ENCODE measurements around the gene CTSD.

CTSD gene

DNA sequence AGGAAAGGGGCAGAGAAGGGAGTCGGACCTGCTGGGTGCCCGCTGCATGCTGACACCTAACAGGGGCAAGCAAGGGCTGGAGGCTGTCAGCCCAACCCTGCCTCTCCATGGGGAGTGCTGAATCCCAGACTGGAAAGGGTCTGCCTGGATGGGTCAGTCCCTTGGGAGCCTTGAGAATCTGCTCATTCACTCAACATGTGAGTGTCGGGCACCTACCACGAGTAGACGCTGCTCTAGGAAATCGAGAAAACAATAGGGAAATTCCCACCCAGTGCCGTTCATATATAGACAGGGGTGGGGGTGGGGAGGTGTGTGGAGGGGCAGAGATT is 4.4 kb upstream of the CTSD start:
- DNase-seq: no peak

DNA sequence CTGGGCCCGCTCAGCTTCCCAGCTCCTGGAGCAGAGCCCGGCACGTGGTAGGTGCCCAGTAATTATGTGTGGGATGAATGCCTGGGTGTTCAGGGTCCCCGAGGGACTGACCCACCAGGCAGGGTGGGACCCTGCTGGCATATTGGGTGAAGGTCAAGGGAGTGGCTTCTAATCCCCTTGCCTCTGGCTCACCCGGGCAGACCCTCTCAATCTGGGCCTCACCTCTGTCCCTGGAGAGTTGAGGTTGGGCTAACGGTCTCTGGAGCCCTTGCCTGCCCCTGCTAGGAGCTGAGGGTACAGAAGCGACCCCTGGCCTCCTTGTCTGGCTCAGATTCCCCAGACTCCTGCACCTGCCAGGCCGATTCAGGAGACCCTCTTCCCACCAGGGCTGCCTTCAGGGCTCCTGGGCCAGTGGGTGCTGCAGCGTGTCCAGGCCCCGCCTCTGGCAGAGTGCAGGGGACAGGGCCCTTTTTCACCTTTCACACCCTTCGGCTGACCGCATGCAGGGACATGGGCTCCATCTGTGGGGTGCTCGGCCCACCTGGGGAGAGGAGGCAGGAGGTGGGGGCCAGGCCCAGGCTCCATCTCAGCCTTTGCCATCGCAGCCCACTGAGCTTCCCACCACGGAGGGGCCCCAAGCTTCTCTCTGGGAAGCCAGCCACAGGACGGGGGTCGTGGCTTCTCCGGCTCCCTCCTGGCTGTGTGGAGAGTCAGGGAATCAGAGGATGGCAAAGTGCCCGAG is 3.8 kb upstream of the CTSD start:
- DNase-seq: no peak

DNA sequence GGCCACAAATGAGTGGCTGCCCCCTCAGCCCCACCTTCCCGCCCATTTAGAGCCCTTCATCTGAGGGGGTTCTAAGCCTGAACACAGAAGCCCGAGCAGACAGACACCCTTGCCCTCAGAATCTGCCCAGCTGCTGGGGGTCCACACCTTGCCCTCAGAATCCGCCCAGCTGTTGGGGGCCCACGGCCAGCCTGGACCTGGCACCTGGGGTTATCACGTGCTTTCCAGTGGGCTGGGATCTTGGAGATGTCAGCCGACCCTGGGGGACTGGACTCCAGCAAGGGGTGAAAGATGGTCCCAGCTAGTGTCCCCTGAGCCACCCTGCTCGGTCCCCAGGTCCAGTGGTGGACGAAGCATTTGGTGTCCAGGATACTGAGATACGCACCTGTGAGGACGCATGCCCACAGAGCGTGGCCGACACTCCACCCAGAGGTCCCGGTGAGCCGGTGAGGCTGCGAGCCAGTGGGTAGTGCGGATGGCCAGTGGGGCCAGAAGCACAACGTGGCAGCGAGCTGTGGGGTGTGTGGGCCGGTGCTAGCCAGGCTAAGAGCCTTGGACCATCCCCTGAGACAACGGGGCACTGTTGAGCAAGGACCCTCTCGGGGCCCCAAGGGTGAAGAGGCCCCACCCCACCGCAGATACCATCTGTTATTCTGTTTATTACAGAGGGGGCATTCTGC is 3.1 kb upstream of the CTSD start:
- DNase-seq: no peak

DNA sequence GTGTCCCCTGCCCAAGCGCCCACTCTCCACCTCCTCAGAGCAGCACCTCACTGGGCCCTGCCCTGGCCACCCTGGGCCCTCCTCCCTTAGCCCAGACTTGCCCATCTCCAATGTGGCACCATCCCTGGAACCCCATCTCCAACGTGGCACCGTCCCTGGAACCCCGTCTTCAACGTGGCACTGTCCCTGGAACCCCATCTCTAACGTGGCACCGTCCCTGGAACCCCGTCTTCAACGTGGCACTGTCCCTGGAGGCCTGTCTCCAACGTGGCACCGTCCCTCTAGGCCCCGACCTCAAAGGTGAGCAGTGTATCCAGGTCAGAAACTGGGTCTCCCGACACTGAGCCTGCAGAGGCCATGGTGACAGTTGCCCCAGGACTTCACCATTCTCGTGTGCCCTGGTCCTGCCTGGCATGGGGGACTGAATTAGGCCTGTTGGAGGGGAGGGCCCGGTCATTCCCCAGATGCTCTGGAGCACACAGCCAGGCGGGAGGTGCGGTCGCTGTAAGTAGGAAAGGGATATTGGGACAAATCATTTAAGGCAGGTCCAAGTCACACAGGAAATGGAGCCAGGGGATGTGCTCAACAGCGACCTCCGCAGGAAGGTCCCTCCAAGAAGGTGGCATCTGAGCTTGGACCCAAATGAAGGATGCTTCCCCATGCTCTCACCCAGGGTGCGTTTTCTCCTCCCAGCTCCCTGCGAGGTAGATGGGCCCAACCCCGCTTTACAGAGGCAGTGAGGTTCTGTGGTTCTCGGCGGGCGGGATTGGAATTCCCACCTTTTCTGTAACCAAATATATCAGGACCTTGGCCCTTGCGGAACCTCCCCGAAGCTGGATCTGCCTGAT is 2.4 kb upstream of the CTSD start:
- DNase-seq: no peak

DNA sequence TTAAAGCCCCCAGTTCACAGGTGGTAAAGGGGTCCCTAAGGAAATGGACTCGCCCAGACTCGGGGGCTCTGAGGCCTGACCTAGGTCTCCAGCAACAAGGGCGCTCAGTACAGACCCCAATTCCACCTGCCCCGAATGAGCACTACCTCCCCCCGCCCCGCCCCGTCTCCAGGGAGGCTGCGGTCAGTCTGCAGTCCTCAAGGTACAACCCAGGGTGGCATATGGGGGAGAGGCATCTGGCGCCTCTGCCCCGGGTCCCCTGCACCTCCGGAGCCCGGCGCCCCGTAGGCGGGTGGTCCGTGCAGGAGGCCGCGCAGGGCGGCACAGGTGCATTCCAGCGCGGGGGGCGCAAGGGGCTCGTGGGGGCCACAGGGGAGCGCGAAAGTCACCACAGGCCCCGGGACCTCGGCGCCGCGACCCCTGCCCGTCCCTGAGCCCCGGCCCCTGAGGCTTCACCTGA is 361 bp downstream of the CTSD start:
- DNase-seq: no peak

DNA sequence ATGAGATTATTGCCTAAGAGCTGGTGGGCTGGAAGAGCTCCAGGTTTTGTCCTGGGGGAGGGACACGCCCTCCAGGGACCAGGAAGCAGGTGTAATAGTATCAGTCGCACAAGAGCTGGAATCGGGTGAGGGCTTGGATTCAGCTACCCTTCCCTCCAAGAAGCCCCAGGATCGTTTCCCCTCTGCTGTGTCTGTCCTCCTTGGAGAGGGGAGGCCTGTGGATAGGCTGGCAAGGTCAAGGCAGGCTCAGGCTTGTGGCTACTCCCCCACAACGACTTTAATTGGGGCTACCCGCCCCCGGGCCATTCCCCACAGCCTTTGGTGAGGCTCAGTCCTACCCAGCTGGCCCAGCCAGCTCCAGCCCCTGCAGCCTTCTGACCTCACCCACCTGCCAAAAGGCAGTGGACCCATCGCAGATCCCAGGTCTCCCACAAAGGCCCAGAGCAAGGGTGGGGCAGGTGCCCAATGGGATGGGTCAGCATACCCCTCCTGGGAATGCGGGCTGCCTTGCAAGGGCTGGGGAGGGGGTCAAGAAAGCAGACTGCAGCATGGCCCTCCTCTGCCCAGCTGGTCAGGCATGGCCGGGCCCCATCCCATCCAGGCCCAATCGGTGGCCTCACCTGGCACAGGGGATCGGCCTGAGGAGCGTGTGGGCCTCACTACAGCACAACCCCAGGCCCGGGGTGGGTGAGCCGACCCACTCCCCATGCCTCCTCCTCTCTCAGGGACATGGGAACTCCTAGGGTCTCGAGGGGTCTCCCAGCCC is 1.0 kb downstream of the CTSD start:
- DNase-seq: no peak

DNA sequence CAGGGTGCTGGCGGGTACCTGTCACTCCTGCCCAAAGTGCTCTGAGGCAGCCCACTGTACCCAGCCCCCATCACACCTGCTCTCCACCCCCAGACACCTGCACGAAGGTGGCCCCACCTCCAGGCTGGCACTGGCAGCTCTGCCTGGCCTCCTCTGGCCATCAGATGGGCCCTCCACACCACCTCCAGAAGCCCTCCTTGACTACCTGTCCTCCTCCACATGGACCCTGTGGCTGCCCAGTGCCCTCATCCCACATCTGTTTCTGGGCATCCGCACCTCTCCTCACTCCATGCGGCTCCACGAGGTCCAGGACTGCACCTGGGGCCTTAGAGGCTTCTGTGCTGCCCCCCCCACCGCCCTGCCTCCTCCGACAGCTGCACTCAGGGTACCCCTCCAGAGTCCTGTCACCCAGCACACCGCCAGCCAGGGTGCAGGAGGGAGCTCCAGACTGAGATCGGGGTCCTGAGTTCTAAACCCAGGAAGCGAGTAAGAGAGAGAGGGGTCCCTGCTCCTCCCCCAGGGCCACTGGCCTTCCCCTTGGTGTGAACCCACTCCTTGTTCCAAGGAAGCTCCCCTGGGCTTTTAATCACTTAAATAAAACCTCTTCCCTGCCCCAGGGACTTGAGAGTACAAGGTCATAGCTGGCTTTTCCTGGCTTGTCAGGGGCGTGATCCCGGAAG is 1.7 kb downstream of the CTSD start:
- no peak for DNase-seq

DNA sequence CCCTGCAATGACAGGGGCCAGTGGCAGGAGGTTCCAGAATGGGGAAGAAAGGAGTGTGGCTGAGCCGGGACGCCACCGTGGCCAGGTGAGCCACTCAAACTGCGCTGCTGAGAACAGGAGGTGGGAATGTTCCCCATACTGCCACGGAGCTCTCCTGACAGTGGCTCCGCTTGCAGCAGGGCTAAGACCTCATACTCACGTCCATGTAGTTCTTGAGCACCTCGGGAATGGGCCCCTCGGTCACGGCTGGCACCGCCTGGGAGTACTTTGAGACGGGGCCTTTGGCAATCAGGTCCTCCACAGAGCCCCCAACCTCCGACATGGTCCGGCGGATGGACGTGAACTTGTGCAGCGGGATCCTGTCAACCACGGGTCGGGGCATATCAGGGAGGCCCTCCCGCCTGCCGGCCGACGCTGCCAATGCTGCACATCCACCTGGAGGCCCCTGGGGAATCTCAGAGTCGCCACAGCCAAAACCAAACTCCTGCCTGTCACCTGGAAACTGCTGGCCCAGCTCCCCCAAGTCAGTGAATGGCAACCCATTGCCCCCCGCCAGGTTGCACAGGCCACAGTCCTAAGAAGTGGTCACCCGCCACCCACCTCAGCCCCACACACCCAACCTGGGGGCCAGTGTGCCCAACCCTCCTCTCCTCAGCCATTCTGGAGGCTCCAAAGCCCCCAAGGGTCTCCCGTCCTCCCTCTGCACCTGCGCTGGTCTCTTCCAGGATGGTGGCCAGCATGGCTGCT is 2.4 kb downstream of the CTSD start:
- no peak for DNase-seq

DNA sequence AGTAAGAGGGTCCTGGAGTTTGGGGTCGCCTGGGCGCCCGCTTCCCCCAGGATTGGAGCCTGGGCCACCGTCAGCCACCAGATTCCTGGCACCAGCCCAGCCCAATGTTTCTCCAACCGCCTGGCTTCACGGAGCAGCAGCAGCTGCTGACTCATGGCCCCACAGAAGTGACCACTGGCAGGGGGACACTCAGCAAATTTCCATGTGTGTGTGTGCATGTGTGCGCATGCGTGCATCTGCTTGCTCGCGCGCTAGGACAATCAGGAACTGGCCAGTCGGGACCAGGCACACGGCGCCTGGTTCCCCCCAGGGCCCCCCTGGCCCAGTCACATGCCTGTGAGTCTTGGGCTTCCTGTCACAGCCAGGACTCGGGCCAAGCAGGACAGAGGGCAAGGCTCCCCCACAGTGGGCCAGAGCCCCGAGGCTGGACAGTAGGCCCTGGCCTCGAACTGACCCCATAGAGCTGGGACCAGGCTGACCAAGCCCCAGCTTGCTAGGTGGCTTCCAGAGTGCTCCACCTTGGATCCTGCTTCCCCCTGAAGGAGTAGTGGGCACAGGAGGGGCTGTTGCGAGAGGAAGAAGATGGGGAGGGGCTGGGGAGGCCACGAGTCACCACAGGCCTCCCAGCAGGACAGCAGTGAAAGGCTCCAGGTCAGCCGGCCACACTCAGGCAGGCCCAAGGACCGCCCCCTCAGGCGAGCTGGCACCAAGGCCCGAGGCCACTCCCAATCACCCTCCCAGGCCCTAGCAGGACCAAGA is 3.2 kb downstream of the CTSD start:
- DNase-seq: no peak

DNA sequence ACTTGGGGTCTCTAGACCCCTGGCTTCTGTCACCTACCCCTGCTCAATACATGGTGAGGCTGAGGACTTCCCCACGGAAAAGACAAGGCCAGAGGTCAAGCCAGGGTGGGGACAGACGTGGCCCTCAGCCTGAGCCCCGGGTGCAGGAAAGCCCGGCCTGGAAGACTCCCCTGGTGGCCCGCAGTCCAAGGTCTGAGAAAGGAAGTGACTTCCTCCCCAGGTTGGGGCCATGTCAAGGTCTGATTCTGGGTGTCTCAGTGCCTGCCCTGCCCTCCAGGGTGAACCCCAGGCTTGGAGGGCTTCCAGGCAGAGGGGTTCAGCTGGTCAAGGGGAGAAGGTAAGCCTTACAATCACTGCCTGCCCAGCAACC is 3.9 kb downstream of the CTSD start:
- DNase-seq: no peak

DNA sequence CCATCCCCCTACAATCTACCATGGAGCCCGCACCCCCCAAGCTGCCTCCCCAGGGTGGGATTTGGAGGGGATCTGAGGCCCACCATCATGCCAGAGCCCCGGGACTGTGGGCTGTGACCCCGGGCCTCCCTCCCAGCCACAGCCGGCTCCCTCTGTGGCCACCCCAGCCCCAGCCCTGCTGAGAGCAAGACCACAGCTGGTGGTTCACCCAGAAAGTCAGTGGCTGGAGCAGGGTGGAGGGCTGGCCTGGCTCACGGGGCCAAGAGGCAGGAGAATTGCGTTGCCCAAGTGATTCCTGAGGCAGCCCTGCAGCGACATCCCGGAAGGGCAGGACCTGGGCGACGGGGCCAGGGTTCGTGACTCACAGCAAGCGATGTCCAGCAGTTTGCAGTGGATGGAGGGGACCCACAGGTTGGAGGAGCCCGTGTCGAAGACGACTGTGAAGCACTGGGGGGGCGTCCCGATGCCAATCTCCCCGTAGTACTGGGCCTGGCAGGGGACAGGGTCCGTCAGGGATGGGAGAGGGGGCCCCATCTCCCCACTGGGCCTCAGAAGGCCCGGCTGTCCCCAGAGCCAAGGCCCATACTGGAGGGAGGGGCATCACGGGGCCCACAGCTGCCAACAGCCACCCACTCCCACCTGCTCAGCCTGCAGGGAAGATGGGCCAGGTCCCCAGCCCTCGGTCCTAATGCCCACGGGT is 4.4 kb downstream of the CTSD start:
- no peak for DNase-seq

DNA sequence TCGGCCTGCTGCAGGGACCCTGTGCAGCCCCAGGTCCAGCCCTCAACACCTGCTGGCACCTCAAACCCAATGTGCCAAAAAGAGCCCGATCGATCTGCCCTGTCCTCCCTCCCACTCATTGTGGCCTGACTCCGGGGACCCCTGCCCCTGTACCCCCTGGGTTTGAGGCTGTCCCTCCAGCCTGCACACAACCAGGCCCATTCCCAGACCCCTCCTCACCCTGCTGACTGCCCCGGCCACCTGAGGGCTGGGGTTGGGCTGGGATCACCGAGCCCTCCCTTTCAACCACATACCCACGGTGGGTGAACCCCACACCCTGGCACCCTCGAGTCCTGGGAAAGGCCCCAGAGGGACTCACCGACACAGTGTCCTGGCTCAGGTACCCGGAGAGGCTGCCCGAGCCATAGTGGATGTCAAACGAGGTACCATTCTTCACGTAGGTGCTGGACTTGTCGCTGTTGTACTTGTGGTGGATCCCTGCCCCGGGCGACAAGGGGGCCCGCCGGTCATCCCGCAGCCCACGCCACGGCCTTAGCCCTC is 5.0 kb downstream of the CTSD start:
- no peak for DNase-seq

DNA sequence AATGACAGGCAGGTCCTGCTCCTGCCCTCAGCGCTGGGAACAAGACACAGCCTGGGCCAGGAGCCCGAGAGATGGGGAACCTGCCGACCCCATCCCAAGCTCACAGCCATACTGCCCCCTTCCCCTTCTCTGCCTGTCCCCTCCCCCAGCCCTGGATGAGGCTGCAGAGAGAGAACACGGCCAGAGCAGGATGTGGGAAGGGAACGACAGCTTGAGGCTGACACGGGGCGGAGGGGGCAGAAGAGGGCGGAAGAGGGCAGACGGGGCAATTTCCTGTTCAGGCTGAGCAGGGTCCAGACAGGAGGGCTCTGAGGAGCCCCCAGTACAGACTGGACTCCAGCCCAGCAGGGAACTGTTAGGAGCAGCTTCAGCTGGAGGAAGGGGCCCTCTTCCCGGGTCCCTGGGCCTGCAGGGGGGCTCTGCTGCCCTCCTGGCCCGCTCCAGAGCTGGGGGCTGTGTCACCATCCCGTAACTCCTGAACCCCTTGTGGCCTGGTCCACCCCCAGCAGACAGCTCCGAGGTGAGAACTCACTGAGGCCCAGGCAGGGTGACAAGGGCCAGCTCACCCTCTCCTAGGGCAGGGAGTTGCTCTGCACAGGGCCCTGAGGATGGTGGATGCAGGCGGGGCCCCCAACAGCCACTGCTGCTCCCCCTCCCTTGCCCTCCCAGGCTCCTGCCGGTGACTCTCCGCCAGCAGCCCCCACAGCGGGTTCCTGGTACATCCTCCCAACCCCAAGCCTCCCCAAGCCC is 5.7 kb downstream of the CTSD start:
- no peak for DNase-seq

DNA sequence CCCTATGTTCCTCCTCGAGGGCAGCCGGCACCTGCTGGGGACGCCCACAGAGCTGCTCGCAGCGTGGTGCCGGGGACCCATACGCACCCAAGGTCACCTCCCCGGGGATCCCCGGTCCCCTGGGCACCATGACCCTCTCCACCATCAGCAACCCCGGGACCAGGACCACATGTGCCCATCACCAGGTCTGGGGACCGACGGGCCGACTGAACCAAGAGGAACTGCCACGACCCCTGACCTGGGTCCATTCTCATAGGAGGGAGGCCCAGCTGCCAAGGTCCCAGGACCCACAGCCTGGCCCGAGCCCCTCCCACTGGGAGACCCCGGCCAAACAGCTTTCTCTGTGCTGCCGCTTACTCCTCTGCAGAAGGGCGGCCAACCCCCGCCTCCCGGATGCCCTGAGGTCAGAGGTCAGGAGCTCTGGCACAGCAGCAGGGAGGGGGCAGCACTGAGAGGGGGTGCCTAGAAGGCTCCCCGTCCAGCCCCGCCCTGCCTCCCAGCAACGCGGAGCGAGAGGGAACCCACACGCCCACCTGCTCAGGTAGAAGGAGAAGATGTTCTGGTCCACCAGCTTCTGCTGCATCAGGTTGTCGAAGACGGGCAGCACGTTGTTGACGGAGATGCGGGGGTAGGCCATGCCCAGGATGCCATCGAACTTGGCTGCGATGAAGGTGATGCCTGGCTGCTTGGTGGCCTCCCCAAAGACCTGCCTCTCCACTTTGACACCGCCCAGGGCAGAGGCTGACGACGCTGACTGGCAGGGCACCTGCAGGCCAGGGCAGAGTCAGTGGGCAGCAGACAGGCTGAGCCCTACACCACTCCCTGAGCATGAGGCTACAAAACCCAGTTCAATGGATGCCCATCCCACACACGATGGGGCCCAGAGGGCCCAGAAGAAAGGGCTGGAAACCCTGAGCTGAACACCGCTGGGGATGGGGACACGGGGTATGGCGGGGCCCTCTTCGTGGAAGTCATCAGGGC is 6.6 kb downstream of the CTSD start:
- DNase-seq: no peak

DNA sequence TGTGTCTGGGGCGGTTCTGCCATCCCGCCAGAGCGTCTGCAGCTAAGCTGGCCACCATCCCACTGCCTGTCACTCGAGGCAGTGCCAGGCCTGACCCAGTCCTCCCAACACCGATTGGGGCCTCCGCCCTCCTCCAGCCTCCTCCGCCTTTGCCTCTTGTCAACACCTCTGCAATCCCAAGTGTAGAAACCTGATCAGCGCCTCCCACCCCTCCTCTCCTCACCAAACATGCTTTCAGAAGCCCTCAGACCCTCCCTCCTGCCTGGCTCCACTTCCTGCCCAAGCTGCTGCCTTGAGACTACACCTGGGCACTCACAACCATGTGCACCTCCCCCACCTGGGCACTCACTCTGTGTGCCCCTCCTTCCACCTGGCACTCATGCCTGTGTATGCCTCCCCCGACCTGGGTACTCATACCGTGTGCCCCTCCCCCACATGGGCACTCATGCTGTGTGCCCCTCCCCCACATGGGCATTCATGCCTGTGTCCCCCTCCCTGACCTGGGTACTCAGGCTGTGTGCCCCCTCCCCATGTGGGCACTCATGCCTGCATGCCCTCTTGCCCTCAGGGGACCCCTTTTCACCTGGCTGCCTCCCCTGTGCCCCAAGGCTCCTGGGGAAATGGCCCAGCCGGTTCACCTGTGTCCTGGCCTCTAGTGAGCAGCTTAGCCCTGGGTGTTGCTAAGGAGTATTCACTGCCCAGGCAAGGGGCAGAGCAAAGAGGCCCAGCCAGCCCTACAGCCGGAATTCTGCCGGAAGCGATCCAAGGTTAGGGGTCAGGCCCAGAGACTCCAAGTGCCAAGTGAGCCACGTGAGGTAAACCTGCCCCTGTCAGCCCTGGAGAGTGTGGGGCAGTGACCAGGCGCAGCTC is 7.8 kb downstream of the CTSD start:
- no peak for DNase-seq

DNA sequence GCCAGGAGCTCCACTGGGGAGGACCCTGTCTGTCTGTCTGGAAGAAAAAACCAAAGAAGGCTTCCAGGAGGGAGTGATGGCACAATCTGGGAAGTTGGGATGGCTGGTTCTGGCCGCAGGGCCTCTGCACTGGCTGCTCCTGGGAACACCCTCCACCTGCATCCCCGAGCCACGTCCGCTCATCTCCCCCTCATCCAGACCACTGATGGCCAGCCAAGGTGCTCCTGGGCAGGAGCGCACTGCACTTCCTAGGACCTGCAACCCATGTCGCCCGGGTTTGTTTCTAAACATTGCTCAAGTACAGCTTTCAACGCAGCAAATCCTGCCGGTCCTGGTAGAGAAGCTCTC is 8.4 kb downstream of the CTSD start:
- no peak for DNase-seq
